NCI-H2227 treated with DMSO at 0.1 percent for 48 hours (cell line): ENCODE measurements around the gene SYNDIG1.

Source experiments
- DNase-seq: peaks from one replicate; lab custom pipeline; 2025; lab: John Stamatoyannopoulos, UW

Gene SYNDIG1

DNA sequence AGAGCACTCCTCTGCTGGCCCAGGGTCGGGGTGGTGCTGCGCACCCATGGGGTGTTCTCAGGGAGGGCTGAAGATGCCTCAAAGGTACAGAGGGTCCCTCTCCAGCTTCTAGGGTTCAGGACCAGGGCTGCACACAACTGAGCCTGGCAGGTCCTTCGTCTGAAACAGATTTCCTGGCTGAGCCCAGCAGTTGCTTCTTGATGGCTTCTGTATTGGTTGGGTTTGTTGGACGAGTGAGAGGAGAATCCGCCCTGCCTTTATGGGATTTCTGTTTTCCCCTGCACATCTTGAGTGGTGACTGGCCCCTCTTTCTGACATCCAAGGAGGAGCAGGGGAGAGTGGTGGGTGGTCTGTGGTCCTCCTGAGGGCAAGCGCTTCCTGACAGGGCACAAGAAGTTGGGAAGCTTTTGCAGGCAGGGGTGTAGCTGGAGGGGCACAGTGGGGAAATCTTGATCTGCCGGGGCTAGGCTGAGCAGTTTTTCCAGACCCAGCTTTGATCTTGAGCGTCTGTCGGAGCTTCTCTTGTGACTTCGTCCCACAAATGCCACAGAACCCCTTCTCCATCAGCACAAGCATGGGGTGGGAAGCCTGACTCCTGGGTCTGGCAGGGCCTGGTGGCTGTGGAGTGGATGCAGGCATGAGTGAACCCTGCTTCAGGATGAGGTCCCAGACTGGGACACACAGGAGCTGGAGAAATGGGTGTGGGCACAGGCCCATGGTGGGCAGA lies 116.5 kb downstream of the SYNDIG1 start:
- DNase-seq = no peak

DNA sequence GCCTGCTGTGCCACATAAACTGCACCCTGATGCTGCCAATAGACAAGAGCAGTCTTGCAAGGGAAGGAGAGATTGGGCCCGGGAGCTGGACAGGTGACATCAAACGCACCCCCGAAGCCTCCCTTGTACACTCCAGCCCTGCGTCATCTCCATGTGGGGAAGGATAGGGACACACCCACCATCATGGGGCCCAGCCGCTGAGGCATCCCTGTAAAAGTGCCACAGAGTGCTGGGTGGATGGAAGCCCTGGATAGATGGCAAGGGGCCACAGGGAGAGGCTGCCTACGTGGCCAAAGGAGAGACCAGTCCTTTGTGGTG lies 117.1 kb downstream of the SYNDIG1 start:
- DNase-seq = no peak

DNA sequence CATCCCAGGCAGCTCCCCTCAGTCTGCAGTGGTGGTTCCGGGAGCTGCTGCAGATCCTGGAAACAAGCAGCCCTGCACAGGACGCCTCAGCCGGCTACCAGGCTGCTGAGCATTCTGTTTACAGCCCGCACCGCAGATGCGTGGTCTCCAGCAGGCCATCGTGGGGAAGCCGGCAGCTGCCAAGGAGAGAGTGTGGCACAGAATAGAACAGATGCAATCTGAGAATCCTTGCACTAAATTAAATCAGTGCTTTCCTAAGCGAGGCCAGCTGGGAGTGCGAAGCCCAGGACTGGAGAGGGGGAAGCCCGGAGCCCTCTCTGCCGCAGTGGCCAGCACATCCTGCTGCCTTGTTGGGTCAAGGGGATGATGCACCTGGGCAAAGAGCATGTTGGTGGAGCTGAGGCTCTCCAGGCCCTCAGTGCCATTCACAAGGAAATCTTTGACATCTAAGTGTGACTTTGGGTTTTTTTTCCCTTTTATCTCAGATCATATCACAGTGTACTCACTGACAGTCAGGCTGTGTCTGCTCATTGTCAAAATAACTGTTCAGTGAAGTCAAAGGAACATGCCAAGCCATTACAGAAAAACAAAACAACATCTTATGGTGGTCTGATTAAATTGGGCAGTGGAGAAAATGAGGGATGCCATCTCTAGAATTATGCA lies 118.1 kb downstream of the SYNDIG1 start:
- DNase-seq = no peak

DNA sequence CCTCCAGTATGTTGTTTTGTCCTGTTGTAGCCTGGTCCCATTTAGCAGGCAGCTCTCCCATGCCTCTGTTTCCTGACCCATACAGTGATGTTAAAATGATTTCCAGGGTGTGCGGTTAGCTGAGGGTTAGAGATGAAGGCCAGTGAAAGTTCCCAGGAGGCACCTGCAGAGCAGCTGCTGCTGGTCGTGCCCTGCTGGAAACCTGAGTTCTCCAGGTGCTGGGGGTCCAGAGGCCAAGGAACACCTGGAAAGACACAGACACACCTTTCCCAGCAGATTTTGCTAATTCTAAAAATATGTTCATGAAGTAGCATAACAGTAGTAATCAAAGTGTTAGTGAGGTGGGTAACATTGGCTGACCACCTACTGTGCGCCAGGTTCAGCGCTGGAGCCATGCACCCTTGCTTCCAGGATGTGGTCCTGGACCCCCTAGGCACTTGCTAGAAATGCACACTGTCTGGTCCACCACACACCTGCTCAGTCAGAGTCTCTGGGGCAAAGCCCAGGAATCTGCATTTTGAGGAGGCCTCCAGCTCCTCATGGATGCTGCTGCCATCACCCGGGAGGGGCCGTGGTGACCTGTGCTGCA lies 118.7 kb downstream of the SYNDIG1 start:
- DNase-seq = no peak

DNA sequence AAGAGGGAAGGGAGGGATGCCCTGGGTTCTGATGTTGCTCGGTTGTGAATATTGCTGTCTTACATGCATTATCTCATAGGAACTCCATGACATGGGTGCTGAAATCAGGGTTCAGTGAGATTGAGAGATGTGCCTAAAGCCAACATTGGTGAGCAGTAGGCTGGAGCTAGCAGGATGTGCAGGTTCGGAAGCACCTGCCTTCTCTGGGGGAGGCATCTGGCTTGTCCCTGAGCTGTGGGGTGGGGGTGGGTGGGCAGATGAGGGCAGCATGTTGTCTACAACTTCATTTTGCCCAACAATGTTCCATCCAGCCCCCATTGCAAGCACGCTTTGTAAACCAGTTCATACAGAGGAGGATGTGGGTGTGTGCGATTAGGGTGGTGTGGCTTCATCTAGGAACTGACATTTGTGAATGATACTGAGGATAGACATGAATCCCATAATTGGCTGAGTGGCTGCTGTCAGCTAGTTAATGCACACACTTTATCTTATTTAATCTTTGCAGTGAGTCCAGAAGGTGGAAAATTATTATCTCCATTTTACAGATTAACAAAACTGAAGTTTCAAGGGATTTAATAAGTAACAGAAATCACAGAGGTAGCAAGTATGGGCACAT lies 119.4 kb downstream of the SYNDIG1 start:
- DNase-seq = no peak

DNA sequence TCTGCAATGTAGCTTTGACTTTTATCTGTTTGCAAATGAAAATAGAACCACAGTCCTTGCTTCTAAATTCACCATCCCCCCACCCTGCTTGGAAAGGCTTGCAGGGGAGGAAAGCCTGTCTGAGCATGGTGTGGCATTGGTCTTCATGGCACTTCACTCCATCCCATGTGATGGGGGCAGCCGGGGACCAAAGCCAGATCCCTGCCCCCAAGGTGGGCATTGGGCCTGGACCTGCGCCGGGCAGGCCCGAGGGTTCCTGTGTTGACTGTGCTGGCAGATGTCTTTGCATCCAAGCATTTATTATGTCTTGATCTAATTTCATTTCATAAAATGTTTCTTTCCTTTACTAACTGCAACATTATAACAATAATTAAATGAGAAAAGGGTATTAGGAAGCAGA lies 120.0 kb downstream of the SYNDIG1 start:
- no peak for DNase-seq

DNA sequence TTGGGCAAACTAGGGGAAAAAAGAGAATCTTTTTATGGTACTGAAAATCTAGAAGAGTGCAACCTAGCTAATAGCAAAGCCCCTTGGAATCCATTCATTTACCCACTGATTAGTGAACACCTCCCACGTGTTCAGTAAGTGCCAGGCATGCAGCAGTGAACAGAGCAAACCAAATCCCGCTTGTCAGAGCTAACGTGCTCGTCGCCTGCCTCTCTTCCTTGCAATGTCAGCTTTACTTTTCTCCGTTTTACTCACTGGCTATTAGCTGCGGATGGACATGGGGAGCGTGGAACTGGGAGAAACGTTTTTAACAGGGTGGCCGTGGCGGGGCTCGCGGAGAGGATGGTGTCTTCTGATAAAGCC lies 120.4 kb downstream of the SYNDIG1 start:
- no peak for DNase-seq

DNA sequence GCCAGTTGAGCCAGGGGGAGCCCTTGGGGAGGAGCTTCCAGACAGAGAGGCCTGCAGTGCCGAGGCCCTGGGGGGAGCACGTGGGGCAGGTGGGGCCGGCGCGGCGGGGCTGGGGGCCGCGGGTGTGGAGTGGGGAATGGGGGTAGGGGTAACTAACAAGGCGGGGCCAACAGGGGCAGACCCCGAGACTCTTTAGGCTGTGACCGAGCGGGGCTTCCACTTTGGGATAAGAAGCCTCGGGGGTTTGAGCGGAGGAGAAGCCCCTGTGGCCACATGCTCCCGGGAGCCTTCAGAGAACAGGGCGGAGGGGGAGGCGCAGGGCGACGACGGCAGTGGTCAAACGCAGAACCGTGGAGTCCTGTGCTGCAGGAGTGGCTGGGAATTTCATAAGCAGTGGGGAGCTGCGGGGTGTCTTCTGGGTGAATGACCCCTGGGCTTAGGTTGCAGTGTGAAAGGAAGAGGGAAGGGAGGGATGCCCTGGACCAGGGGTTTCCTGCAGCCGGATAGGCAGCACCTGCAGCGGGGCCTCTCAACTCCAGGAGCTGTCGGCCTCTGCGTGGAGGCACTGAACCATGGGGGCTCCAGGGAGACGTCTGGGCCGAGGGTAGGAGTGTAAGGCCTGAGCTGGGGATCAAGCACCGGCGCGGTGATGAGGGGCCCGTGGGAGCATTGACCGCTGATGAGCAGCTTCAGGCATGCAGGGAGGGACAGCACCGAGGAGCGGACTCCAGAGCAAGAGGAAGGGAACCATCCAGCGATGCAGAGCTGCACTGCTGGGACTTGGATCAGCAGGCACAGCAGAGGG lies 121.0 kb downstream of the SYNDIG1 start:
- DNase-seq = no peak

DNA sequence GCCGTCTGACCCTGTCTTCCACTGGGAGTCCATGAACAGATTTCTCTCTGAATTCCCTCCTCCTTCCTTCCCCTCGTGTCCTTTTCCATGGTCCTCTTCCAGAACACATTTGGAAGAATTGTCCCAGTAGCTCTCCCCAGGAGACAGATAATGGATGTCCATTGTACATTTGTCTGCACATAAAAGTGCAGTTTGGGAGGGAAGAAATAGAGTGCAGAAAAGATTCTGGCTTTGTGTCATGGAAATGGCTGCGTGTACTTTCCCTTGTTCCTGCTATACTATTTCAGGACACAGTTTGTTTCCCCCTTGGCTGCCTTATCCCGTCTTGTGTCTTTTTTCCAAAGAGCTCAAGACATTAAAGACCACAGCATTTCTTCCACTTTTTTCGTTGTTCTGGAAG lies 127.6 kb downstream of the SYNDIG1 start:
- no peak for DNase-seq

DNA sequence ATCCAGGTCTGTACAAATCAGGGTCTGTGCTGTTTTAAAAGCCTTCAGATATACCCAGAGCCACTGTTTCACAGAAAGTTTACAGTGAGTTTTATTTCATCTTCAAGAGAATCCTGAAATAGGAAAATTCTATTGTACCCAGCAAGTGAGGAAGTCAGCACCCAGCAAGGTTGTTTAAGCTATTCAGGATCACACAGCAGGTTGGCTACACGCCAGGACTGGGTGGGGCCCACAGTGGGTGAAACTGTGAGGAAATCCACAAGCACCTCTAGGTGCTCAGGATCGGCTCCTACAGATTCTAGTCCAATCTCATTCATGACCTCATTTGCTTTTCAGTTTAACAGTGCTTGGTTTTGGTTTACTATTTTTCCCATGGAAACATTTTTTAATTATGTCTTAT lies 128.9 kb downstream of the SYNDIG1 start:
- no peak for DNase-seq

DNA sequence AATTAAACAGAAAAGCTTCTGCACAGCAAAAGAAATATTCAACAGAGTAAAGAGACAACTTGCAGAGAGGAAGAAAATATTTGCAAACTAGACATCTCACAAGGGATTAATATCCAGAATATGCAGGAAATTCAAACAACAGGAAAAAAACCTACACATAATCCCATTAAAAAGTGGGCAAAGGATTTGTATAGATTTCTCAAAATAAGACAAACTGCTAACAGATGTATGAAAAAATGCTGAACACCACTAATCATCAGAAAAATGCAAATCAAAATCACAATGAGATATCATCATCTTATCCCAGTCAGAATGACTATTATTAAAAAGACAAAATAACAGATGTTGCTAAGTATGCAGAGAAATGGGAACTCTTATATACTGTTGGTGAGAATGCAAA lies 129.6 kb downstream of the SYNDIG1 start:
- no peak for DNase-seq

DNA sequence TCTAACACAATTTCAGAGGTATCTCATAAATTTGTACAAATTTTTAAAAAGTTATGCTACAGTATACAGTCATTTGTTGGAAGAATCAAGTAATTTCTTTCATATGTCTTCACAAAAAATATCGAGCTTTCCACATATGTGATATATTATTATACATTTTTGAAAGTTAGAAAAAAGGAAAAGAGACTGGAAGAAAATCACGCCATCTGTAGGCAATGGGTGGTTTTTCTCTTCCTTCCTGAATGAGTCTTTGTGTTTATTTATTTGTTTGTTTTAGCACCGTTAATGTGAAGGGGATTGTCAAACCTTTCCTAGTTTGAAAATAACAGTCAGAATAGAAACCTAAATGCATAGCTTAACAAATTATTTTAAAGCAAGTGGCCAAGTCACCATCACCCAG lies 130.6 kb downstream of the SYNDIG1 start:
- DNase-seq = no peak

DNA sequence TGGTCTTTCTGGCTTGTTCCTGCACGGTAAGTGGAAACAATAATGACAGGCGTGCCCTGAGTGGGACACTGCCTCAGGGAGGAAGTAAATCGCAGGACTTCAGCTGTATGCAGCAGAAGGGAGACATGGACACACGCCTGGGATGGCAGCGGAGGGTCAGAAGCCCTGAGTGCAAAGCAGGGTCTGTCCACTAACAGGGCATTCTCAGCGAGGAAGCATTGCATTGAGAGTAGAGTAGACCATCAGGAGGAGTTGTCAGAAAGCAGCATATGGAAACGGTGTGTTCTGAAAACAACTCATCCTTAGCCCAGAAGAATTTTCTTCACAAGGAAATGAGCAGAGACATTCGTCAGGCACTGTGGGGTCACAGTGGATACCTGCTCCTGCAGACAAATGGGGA lies 134.0 kb downstream of the SYNDIG1 start:
- DNase-seq = no peak

DNA sequence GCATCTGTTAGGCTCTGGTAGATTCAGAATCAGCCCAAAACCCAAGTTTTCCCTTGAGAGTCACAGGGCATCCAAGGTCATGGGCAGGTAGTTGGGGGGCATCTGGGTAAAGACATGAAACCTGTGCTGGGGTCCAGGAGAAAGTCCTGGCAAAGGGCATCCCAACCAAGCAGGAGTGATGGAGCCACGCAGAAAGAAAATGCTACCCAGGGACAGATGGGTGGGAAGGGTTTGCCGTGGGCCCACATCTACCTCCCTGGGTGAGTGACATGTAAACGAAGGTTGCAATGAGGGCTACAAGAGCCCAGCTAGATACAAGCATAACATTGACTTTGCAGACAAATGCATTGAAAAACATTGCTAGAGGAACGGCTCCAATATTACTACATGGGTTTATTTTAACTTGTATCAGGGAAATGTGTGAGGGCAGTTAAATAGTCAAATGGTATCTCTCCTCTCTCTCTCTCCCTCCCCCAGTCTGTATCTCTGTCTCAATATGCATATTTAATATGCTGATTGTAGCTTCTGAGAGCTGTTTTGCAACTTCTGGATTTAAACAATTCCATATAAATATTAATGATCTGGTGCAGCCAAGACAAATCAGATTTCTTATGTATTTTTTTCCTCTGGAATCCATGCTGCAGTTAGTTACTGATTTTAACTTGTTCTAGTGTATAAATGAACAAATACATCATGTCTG lies 135.7 kb downstream of the SYNDIG1 start:
- no peak for DNase-seq

DNA sequence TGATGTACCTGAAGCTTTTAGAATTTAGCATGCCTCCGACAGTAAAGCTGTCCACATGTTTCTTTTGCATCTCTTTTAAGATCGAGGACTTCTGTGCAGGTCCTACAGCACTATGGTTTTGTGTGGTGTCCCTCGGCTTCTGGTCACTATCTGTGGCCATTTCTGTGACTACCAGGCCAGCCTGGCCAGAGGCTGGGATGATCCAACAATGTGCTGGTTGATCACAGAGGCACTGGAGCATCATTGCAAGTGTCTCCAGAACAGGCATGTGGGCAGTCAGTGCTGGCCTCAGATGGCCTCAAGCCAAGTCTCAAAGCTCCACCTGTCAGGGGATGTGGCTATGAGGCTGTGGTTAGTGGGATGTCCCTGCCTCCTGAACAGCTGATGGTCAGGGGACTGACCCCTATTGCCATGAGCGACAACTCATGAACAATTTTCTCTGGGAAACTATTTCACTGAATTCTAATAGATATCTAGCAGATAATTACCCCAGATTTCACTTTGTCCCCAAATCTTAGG lies 136.6 kb downstream of the SYNDIG1 start:
- no peak for DNase-seq

DNA sequence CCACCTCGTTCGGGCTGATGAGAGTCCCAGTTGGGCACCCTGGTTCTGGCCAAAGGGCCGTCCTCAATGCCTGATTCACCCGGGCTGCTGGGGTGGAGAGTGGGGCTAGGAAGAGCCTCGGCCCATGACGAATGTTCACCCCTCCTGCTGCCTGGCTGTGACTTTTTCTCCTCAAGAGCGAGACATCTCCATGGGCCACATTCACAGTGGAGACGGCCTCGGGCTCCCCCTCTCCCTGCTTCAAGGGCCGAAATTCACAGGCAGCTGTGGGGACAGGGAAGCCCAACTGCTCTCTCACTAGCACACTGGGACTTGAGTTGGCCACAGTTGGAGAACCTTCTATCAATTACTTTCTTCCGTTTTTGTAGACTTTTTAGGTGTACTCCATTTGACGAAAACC lies 138.0 kb downstream of the SYNDIG1 start:
- DNase-seq = no peak

DNA sequence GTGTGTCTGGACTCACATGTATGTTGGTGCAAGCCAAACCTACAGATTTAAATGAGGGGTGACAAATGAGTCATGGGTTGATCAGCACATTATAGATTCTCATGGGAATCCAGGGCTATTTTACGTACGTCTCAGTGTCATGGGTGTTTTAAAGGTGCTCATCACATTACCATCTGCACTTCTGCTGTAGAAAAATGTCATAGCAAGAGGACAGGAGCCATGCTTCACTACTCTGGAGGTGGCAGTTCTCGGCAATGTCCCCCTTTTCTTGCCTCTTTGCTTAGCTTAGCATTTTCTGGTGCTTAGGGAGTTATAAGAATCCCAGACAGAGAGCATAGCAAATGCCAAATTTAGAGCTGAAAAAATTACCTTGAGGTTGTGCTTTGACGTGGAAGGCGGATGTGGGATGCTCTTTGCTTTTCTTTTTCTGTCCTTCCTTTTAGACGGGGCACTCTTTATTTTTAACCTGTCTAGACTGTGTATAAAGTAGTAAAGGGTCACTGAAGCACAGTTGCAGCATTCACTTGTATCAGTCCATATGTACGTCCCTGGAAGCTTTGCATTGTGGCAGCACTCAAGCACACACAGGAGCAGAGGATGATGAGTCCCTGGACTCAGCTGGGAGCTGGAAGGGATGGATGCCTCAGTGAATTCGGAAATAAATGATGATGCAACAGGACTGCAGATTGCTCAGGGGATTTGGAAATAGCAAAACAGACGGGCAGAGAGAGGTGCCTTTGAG lies 139.7 kb downstream of the SYNDIG1 start:
- no peak for DNase-seq

DNA sequence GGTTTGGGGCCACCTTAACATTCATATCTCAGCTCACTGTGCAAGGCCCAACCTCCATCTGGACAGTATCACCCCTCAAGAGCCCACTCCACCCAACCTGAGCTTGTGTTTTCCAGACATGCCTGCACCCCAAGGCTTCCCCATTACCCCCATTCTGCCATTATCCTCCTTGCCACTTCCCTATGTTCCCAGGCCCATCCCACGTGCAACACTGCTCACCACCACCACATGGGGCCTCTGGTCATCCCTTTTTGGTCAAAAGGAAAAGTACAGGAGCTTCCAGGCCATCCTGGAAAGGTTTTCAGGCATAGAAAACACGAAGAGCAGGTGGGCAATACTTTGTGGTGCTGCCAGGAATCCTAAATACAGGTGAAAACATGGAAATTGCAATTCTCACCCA lies 140.3 kb downstream of the SYNDIG1 start:
- no peak for DNase-seq

DNA sequence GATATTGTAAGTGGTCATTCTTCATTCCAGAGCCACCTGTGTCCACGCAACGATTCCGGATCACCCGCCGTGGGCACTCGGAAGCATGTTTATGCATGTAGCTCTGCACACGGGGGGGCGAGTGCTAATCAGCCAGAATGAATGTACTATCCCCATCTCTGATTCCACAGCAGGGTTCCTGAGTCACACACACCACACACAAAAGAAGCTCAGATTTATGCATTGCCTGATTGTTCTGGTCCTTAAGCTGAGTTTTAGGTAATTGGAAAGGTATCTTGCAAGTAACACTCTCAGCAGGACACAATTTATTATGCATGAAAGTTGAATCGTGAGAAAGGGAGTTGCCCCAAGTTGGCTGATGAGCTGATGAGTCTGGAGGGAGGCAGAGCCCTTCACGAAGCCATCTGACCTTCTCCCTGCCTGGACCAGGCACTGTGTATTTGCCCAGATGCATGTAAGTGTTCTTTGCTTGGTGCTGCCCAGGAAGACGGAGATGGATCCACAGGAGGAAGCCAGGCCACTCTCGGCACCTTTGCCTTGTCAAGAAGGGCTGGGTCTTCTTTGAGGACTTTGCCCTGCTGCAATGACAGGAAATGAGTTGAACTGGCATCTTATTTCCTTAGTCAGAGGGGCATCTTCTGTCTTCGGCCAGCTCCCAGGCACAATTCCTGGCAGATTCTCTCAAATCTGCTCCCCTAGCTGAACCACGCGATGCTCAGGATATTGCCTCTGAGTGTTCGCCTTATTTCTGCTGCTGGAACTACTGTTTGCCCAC lies 141.1 kb downstream of the SYNDIG1 start:
- no peak for DNase-seq
